ENCODE results near the gene SEMA6A. TPM values are rescaled to one million over a fixed set of nuclear protein-coding genes. Genes with fewer than 3 reads are reported as not detected.

SEMA6A gene
- total and polyA plus RNA-seq, 9 of the 15 experiments (the other 6 are each of a cell fraction or from before 2014, with no cell fraction given) = 0.04 to 0.42 (median 0.18) TPM; not detected in 5

GRCh38 chr5:116479776-116480675 lies 94.6 kb downstream of the SEMA6A start (continued):
- no peak for TF ChIP-seq ETV1 (tag; conservative IDR thresholded peaks at IDR 0.05; ENCODE audit: low read depth)

- H4K20me1 ChIP-seq (replicated peaks; ENCODE audit: control insufficient read depth, insufficient read depth, low read length) = no peaks in the 10 kb centered on the region
- FAIRE-seq = no peak
- intact Hi-C loops (cut with micrococcal nuclease) (no loop called here), in situ Hi-C loops (cut with MboI) (no loop called here)
- ATAC-seq = no peak
- H3K4me1 ChIP-seq (replicated peaks in 1 of 2; ENCODE audit: control insufficient read depth in 2 of 2, insufficient read depth in 2 of 2, low read length in 2 of 2) = no peaks in the 10 kb centered on the region
- ChIA-PET CTCF (ENCODE audit: low intra/inter-chr PET ratio) (no interaction called here), POLR2A (no interaction called here)
- 3% methylated on average over 2 of the region's 2 CpGs for WGBS (ENCODE audit: insufficient coverage, low coverage, missing lambda C conversion rate)
- no peaks in the 10 kb centered on the region for H3K36me3 ChIP-seq (ENCODE audit: control insufficient read depth, insufficient read depth, low read length)
- no peaks in the 10 kb centered on the region for H3K79me2 ChIP-seq (ENCODE audit: control insufficient read depth, insufficient read depth, low read length)
- H3K9me1 ChIP-seq (ENCODE audit: control insufficient read depth, insufficient read depth, low read length) = no peaks in the 10 kb centered on the region
- no peak for DNase-seq (ENCODE audit: extremely low read depth in 1 of 4, low spot score in 3 of 4)
- TF ChIP-seq CBFA2T3 (IDR thresholded peaks at IDR 0.05) (0 out of 2 replicates have a peak, but pooled peaks have one; percentile 5), NR2C1 (IDR thresholded peaks at IDR 0.05) (no peak), NR2C1 (tag; IDR thresholded peaks at IDR 0.05) (no peak), TEAD4 (IDR thresholded peaks at IDR 0.05; ENCODE audit: low read length) (peak; percentile 15; the same call in 1 of the 2 replicates), TEAD4 (CRISPR knock-in tag; IDR thresholded peaks at IDR 0.05; ENCODE audit: borderline replicate concordance) (no peak), FOXA3 (CRISPR knock-in tag; conservative IDR thresholded peaks at IDR 0.05 in 1 of 2, IDR thresholded peaks at IDR 0.05 in 1 of 2) (peak in 1 of 2 experiments; percentile 81; a peak in 2 of 4 replicates), HES1 (IDR thresholded peaks at IDR 0.05; ENCODE audit: low read depth) (peak; percentile 47; the same call in 1 of the 2 replicates), ZSCAN29 (IDR thresholded peaks at IDR 0.05) (no peak)
- H3K27ac ChIP-seq (ENCODE audit: extremely low read depth, low read depth, low read length) = no peak overlapping the region
- no TSS peak for BruUV-seq (replicated peaks)
- H3K27me3 ChIP-seq (ENCODE audit: control insufficient read depth in 2 of 2, insufficient read depth in 2 of 2, low read length in 2 of 2) = no peaks in the 10 kb centered on the region
- no peak overlapping the region for H2AFZ ChIP-seq (ENCODE audit: low read depth, low read length)
- H3K9me3 ChIP-seq (replicated peaks; ENCODE audit: control insufficient read depth, insufficient read depth, low read depth, low read length) = no peaks in the 10 kb centered on the region
- no peak overlapping the region for H3K4me2 ChIP-seq (ENCODE audit: insufficient read depth, low read length)
- no peak overlapping the region for H3K9ac ChIP-seq (ENCODE audit: insufficient read depth in 1 of 2, low read depth in 2 of 2, low read length in 2 of 2)
- H3K4me3 ChIP-seq = no peak overlapping the region
These were observed 96.1 kb downstream of the SEMA6A start for GRCh38 chr5:116478491-116478890.

All from K562 (cell line).